ENCODE measurements around the gene KPNA3.

The KPNA3 gene

DNA sequence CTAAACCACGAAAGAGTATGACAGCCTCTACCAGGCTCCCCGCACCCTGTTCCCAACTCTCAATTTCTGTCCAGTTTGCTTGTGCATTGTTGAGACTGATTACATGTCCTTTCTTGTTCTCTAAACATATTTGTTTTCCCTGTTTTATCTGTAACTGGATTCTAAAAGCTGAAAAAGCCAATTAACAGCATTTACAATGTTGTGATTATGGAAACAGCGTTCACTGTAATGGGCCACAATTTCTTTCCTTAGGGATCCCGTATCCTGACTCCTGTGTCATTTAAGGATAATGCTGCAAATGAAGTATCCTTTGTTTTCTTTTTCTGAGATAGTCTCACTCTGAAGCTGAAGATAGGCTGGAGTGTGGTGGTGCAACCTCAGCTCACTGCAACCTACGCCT, 121.7 kb downstream of the KPNA3 start:
- no peak for DNase-seq

DNA sequence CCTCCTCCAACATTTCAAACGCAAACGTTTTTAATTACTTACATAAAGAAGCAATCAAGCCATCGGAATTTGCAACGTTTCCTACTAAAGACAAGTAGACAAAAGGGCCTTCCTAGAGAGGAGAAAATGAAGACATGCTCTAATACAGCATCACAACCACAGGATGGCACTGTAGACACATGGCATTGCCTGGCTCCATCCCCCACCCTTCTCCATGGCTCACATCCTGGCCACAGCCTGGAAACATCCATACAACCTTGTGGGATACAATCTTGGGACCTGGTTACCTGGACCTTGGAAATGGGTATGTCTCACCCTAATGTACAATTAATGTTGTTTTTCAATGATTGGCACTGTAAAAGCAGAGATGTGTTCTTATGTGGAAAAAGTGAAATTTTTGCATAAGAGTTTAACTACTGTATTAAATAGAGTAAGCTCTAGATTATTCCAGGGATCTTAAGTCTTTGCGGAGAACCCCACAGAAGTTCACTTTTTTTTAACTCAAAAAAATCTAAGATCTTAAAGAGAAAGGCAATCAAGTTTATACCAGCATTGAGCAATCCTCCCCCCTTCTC, 122.7 kb downstream of the KPNA3 start:
- DNase-seq = no peak

DNA sequence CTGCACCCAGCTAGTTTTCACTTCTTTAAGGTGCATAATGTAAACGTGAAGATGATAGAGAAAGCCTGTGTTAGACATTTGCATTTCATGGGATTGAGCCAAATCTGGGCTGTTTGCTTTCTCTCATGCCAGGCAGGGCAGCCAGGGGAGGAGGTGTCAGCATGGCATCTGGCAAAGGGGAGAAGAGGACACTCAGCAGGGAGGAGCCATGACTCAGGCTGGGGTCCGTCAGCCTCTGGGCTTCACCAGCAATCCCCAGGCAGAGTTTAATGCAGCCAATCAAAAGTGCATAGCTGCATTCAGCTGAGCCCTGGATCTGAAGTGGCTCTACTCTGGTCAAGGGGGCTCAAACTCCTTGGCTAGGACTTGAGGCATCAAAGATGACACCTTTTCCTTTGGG, 124.7 kb downstream of the KPNA3 start:
- no peak for DNase-seq

DNA sequence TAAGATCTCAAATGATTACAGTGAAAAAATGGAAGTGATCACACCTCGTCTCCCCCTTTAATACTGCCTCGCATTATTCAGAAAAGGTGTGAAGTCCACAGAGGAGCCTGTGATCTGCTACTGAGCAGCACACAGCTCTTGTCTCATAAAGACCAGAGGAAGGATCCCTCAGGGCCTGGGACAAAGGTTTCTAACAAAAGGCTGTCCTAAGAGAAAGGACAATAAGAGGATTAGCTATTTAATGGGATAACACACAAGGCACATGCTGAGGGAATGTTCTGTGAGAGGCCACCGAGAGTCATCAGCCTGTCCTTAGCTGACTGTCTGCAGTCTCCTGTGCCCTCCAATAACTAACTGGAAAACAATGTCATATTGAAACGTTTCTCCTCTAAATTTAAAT, 127.9 kb downstream of the KPNA3 start:
- DNase-seq = no peak

DNA sequence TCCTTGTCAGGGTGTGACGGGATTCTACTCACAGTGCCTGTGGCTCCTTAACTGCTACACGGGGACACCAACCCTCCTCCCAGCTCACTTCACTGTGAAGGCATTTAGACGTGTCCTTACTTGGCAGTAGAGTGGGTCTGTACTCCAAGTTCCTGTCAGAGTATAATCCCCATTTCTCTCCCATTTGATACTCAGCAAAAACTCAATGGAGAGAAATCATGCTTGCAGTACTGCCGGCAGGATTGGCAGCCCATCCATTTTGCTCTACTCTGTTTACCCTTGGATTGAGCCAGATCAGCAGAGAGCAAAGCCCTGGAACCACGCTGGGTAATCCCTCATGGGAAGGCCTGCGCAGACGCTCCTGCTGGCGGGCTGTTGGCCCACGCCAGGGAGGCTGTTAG, 135.2 kb downstream of the KPNA3 start:
- DNase-seq = no peak

DNA sequence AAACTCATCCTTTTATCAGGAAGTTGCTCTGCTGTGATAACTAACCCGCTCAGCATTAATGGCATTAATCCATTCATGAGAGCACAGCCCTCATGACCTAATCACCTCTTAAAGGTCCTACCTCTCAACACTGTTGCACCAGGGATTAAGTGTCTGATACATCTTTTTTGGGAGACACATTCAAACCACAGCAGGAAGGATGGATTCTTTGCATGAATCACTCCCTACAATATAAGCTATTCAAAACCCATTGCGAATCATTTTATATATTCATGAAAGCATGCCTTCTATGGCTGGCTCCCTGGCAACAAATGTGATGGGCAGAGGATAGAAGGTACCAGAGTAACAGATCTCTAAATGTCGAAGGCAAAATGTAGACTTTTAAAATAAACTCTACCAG, 136.6 kb downstream of the KPNA3 start:
- no peak for DNase-seq

DNA sequence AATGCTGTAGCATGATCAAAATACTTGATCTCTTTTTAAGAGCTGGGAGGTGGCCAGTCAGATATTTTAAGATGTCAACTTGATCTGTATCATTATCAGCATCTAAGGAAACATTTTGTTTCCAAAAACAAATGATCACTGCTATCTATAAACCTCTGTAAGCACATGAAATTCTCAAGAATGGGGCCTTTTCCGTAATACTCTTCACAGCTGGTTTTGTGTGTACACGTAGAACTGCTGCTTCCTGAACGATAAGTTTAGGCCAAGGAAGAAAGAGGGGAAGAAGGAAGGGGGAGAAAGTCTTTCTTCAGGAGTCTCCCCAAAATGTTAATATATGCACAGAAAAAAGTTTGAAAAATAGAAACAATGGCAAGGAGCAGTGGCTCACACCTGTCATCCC, 138.5 kb downstream of the KPNA3 start:
- DNase-seq = no peak

DNA sequence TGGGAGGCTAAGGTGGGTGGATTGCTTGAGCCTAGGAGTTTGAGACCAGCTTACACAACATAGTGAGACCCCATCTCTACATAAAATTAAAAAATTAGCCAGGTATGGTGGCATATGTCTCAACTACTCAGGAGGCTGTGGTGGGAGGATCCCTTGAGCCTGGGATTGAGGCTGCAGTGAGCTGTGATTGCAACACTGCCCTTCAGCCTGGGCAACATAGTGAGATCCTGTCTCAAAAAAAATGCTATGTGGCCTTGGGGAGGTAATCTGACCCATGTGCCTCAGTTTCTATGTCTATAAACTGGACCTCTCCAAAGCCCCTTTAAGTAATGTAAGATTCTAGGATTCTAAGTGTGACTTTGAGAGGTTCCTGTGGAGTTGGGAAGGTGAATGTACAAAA, 139.0 kb downstream of the KPNA3 start:
- DNase-seq = no peak

DNA sequence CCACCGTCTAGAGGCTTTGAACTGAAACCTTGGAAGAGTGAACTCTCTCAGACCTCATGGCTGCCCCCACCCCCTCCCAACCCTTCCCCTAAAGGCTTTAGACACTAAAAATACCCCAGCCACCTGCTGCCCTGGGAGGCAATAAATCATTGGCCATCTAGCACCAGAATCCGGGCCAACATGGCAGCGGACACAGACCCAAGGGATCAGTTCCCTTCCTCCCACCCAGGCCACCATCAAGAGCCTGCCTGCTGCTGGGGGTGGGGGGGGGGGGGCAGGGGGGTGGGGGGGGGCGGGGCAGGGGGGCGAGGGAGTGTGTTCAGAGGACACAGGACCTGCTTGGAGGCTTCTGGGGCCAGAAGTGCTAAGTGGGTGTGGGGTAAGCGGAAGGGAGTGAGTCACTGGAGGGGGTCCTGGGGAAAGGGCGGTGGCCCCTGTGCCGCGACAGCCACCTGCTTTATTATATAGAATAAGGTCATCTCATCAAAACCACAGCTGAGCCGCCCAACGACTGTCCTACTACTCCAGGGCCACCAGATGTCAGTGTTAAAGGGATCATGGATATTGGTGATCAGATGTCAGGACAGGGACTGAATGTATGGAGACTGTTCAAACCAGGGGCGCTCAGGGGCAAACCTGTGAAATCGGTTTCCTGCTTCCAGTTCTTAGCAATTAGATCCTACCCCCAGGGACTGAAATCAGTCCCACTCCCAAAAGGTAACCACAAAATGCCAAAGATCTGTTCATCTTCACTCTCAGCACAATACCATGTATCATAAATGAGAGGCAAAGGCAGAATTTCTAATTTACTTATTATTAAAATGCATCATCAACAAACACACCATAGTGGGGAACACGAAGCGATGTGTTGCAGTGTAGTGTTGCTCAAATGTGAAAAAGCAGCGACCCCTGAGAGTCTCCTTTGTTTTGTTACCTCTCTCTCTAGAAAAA, 139.9 kb downstream of the KPNA3 start:
- DNase-seq = no peak

DNA sequence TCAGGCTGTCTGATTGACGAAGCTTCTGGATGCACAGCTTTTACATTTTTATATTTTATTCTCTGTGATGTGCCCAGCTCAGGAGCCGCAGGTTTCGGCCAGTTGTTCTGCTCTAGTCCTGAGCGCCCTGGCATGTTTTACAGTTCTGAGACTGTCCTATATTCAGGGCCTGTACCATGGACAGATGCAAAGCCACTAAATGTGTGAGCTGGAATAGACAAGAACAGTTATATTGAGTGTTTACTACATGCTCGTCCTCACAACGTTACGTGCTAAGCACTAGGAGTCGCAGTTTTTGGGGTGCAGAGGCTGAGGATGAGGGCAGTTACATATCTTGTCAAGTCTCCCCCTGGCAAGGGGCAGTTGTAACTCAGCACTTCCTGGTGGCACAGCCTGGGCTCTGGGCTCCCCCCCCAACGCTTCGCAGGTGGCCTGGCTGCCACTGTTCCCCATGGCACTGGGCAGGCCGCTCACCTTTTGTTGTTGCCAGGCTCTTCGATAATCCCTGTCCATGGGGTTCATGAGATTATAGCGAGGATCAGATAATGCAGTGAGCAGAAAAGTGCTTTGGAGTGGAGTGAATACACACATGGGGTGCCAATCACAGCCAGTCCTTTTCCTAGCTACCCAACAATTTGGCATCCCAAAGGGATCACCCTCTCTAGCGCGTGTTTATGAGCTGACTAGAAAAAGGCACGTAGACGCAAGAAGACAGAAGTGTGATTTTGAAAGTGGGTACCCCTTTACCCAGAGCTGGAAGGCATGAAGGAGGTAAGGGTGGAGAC, 140.7 kb downstream of the KPNA3 start:
- DNase-seq = no peak

DNA sequence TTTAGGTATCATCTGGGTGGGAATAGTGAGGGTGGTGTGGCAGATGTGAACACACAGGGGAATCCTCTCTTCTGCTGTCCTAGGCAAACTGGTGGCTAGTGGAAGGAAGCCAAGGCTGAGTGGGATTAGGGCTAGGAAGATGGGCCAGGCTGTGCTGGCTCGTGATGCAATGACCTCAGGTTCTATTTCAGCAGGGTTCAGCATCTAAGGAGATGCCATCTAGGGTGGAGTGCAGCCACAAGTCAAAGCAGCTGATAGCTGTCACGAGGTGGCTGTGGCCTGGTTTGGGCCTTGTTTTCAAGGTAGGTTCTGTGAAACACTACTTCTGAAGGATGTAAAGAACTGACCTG, 142.5 kb downstream of the KPNA3 start:
- DNase-seq = no peak

All from activated gamma-delta T cell (primary cell).